Lower leg skin (tissue), 3 donors: ENCODE data around the gene LAIR1.

Experiments used
- POLR2A ChIP-seq, 2 donors: fragments of 450-650 bp; IDR thresholded peaks; one replicate each; pipeline ENCODE4 v1.6.1; 2016 to 2017; ENCODE audit warnings: antibody characterized with exemption in 2 of 2, mild to moderate bottlenecking in 1 of 2, moderate library complexity in 1 of 2
- TF ChIP-seq, protein P1 (sequence below), 3 donors: fragments of 450-650 bp; IDR thresholded peaks; one replicate each; pipeline ENCODE4 v1.5.1; 2016; ENCODE audit warnings: antibody characterized with exemption in 3 of 3, mild to moderate bottlenecking in 3 of 3, moderate library complexity in 2 of 3

DNA sequence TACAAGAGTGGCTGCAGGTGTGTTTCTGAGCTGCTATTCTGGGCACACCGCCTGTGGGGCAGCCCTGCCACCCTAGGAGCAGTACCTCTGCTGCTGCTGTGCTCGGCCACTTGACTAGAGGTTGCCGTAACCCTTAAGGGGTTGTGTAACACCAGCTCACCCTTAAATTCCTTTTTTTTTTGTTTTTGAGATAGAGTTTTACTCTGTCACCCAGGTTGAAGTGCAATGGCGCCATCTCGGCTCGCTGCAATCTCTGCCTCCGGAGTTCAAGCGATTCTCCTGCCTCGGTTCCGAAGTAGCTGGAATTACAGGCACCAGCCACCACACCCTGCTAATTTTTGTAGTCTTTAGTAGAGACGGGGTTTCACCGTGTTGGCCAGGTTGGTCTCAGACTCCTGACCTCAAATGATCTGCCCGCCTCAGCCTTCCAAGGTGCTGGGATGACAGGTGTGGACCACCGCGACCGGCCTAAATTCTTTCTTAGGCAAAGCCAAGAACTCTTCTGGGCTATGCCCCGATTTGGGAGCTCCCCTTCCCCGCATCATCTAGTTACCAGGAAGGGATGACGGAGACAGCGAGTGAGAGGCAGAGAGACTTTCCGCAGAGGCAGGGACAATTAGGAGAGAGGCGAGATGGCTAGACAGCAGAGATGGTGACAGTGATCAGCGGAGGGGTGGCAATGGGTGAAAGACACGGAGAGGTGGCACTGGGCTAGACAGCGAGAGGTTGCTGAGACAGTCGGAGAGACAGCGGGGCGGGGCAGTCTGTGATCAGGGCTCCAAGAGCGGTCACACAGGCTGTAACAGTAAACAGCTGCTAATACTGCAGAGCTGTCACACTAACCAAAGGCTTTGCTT, 47.4 kb downstream of the LAIR1 start:
- TF ChIP-seq, protein P1, sequence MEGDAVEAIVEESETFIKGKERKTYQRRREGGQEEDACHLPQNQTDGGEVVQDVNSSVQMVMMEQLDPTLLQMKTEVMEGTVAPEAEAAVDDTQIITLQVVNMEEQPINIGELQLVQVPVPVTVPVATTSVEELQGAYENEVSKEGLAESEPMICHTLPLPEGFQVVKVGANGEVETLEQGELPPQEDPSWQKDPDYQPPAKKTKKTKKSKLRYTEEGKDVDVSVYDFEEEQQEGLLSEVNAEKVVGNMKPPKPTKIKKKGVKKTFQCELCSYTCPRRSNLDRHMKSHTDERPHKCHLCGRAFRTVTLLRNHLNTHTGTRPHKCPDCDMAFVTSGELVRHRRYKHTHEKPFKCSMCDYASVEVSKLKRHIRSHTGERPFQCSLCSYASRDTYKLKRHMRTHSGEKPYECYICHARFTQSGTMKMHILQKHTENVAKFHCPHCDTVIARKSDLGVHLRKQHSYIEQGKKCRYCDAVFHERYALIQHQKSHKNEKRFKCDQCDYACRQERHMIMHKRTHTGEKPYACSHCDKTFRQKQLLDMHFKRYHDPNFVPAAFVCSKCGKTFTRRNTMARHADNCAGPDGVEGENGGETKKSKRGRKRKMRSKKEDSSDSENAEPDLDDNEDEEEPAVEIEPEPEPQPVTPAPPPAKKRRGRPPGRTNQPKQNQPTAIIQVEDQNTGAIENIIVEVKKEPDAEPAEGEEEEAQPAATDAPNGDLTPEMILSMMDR (IDR thresholded peaks at IDR 0.05): no peak
- TF ChIP-seq POLR2A (IDR thresholded peaks at IDR 0.05): no peak
